Posterior cingulate gyrus (tissue), 11 donors: Measurements from ENCODE around the gene FGD1.
"Not testable (repeated sequence)": the region's sequence is repeated elsewhere in the genome, so short reads cannot be mapped to it uniquely, and the experiment has no call there.

Experiments used
- DNase-seq, 10 donors: peaks; one replicate each; pipeline versions ENCODE4 v3.0.0 to v3.0.0-alpha.2; 2020 to 2021; ENCODE audit warnings: mixed read lengths in 3 of 10
- intact Hi-C: fragments of 100-400 bp; cut with DNase I; formaldehyde crosslinking; loops from one replicate; pipeline ENCODE4 v1.15.1; 2023

Gene FGD1

DNA sequence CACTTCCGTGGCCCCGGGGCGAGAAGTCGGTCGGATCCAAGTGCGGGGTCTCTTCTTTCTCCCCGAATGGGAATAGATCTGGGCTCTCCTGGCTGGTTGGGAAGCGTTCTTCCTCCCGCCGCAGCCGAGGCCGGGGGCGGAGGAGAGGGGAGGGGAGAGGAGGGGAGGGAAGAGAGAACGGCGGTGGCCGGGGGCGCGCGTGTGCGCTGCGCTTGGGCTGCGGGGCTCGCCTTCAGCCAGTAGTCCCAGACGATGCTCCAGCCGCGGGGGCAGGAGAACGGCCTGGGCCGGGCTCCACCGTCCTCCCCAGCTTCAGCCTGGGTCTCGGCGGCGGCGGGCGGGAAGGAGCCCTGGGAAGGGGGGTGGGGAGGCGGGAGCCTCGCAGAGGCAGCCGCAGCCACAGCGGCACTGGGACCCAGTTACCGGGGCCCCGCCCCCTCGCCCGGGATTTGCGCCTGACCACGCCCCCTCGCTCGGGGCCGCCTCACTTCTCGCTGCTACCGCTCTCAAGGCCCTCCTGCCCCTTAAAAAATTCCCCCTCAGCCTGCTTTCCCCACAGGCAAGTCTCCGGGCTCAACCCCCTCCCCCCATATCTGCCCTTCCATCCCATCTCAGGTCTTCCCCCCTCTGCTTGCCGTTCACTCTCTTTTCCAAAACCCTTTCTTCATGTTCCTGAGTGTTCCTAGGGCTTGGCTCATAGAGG, at the start of gene FGD1:
Gene FGD1, minus strand, starts transcription at position 421 of the 703 bp plus-strand sequence. CDS start 802 bp downstream, outside the sequence.
- DNase-seq = peak in 9 of 10 donors; percentile 43 to 93 (median 64)
- intact Hi-C loops = loop anchor here (10.0 kb wide), 1 partner anchor 429 kb away; the partner anchor contains the start of gene TRO

DNA sequence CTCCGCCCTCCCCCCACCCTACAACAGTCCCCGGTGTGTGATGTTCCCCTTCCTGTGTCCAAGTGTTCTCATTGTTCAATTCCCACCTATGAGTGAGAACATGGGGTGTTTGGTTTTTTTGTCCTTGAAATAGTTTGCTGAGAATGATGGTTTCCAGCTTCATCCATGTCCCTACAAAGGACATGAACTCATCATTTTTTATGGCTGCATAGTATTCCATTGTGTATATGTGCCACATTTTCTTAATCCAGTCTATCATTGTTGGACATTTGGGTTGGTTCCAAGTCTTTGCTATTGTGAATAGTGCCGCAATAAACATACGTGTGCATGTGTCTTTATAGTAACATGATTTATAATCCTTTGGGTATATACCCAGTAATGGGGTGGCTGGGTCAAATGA, 46.2 kb upstream of the FGD1 start:
- intact Hi-C loops = not testable (repeated sequence)

DNA sequence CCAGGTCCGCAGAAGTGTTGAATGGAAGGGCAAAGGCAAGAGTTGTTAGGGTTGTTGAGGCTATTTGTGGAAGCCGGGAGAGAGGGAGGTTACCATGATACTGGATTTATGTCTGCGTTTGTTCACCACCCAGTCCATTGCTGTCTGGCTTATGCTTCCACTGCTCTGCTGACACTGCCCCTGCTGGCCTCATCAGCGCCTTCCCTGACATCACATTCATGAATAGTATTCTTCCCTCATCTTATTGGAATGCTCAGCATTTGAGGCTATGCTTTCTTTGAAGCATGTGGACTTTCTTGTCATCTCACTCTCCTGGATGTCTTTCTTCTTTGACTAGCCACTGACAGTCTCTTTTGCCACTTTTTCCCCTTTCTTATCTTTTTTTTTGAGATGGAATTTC, 44.3 kb upstream of the FGD1 start:
- DNase-seq = no peak
- intact Hi-C loops = no loop called here

More for the DNA sequence above, 46.2 kb upstream of the FGD1 start:
- DNase-seq = not testable (repeated sequence)

- intact Hi-C loops = no loop called here
- DNase-seq = no peak
These were observed 38.2 kb upstream of the FGD1 start for GRCh38 chrX:54534271-54534670.

DNA sequence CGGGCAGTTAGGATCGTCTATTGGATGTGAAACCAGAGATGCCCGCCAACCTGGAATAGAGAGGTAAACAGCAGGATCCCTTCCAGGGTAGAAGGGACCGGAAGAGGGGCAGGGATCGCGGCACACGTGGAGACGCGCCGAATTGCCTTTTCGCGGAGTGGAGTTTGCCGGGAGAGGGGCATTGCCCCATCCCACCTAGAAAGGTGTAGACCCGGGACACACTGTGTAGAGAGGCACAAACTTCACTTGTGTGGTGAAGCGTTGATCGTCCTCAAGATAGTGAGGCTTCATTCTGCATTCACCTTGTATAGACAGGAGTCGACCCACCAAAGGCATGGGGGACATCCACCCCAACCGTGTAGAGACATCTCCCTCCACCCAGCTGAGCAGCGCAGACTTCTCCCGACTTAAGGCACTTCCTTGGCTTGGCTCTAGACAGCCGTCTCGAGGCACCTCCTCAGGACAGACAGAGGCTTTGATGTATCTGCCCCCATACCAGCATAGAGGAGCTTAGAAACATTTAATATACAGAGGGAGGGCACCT, 34.4 kb upstream of the FGD1 start:
- no peak for DNase-seq
- intact Hi-C loops = loop anchor here (2.0 kb wide), 1 partner anchor 278 kb away; no protein-coding TSS in a partner anchor

DNA sequence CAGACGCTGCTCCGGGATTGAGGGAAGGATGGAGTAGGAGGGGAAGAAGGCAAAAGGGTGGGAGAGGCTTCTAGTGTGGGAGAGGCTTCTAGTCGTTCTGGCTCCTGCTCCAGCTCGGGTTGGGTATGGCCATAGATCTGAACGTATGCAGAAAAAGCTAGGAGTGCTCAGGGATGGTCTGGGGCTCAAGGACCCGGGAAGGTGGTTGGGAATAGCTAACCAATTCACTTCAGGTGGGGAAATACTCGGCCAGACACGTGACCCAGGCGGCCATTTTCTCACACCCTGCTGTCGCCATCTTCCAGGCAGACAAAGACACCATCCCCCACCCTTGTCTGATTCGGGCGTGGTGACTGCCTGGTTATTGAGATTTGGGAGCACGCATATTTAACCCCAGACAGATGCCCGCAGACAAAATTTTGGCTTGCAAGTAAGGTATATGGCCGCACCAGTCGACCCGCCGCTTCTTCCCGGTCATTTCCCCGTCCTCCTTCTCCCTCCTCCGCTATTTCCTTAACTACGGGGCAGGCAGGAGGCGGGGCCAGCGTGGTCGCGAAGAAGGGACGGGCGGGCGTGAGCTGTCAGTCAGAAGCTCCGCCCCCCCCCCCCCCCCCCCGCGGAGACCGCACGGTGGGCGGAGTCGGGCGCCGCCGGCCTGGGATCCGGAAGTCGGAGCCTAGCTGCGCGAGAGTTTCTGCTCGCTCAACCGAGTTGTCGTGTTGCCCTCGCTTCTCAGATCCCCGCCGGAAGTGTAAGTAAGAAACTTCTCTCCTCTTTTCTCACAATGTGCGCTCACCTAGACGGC, 33.7 kb upstream of the FGD1 start, which contains the start of gene GNL3L:
Gene GNL3L, plus strand, starts transcription at position 668 of the 805 bp plus-strand sequence. CDS start 2,348 bp downstream, outside the sequence.
- DNase-seq = peak; percentile 70 to 98 (median 78)
- intact Hi-C loops = loop anchor here (2.0 kb wide), 1 partner anchor 279 kb away; no protein-coding TSS in a partner anchor

DNA sequence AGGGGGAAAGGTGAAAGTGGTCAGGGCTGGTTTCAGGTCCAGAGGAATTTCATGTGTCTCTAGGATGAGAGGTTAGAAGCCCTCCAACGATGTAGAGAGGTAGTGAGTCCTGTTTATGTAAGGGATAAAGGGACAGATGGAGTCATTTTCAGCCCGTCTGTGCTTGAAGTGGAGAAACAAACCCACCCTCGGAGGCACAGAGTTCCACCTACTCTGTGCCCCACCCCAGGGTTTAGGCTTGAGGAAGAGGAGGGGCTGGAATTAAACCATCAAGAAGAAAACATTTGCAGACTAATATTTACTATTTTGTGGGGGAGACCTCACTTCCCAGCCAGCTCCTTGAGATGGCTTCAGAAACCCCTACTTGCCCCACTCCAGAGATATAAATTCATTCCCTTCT, 33.1 kb upstream of the FGD1 start:
- intact Hi-C loops = no loop called here
- no peak for DNase-seq

- DNase-seq = no peak
- intact Hi-C loops = no loop called here
These were observed 13.4 kb upstream of the FGD1 start for GRCh38 chrX:54509400-54509799.

DNA sequence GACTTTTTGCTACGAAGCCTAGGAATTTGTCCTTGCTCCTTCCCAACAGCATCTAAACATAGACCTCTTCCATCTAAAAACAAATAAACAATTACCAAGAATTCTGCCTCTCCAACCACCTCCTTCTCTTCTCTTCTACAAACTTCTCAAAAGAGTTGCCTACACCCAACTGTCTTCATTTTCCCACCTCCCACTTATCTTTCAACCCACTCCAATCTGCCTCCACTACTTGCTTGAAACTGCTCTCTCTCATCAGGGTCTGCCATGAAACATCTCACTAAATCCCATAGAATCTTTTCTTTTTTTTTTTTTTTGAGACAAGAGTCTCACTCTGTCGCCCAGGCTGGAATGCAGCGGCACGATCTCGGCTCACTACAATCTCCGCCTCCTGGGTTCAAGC, 902 bp upstream of the FGD1 start:
- DNase-seq = peak in 1 of 10 donors; percentile 44
- intact Hi-C loops = loop anchor here (10.0 kb wide), 1 partner anchor 428 kb away; the partner anchor contains the start of gene TRO

DNA sequence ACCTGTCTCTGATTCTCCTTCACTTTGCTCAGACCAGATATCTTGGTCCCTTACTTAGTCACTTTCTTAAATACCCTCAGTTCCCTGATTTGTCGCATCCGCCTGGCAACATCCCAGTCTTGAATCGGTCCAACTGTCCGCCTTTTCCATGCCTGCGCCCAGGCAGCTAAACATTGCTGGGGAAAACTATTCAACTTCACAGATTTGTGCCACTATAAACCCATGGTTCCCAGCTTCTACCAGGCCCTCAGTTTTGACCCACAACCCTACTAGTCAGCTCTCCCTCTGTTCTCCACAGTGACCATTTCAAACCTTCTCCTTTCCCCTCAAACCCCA, 451 bp upstream of the FGD1 start:
- intact Hi-C loops = loop anchor here (10.0 kb wide), 1 partner anchor 428 kb away; the partner anchor contains the start of gene TRO
- peak in 3 of 10 donors; percentile 5 to 87 (median 59) for DNase-seq

GRCh38 chrX:54494989-54495813, 833 bp downstream of the FGD1 start:
- peak in 5 of 10 donors; percentile 7 to 86 (median 25) for DNase-seq
- intact Hi-C loops = loop anchor here (10.0 kb wide), 1 partner anchor 430 kb away; the partner anchor contains the start of gene TRO

GRCh38 chrX:54494166-54494988, 1.7 kb downstream of the FGD1 start:
- DNase-seq = peak in 1 of 10 donors; percentile 6
- intact Hi-C loops = loop anchor here (10.0 kb wide), 1 partner anchor 430 kb away; the partner anchor contains the start of gene TRO

GRCh38 chrX:54492340-54492739, 3.7 kb downstream of the FGD1 start:
- intact Hi-C loops = loop anchor here (10.0 kb wide), 1 partner anchor 432 kb away; the partner anchor contains the start of gene TRO
- DNase-seq = peak in 5 of 10 donors; percentile 13 to 89 (median 80)

DNA sequence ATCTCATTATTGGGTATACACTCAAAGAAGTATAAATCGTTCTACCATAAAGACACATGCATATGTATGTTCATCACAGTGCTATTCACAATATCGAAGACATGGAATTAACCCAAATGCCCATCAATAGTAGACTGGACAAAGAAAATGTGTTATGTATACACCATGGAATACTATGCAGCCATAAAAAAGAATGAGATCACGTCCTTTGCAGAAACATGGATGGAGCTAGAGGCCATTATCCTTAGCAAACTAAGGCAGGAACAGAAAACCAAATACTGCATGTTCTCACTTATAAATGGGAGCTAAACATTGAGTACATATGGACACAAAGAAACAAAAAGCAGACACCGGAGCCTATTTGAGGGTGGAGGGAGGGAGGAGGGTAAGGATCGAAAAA, 6.2 kb downstream of the FGD1 start:
- DNase-seq = not testable (repeated sequence)

DNA sequence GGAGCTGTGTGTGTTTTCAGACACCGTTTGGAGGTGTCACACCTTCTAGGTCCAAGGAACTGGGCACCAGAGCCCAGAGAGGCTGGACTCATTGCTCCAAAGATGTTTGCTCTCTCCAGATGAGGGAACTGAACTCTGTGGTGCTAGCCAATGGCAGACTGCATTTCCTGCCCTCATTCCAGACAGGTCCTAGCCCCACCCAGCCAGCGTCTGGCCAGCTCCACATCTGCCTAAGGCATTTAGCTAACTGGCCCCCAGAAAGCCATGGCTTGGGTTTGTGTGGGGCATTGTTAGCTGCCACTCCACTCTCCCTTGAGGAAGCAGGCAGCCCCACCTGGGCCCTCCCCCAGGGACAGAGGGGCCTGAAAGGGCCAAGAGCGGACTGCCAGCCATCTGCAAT, 11.4 kb downstream of the FGD1 start:
- intact Hi-C loops = no loop called here
- no peak for DNase-seq

More for the DNA sequence above, 6.2 kb downstream of the FGD1 start:
- intact Hi-C loops = loop anchor here (10.0 kb wide), 1 partner anchor 435 kb away; the partner anchor contains the start of gene TRO

DNA sequence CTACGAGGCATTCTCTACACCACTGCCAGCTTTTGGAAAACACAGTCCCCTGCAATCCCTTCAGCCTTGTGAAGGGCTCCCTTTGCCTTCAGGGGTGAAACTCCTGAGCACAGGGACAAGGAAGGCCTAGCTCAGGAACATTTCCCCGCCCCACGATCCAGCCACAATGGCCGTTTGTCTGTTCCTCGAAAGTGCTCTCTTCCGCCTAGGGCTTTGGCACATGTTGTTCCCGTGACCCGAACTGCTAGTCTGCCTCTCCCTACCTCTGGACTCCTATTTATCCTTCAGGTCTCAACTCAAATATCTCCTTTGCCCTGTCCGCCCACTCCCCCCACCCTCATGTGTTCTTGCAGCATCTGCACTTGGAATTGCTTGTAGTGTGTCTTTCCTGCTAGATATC, 12.1 kb downstream of the FGD1 start:
- DNase-seq = peak in 1 of 10 donors; percentile 11
- intact Hi-C loops = no loop called here

DNA sequence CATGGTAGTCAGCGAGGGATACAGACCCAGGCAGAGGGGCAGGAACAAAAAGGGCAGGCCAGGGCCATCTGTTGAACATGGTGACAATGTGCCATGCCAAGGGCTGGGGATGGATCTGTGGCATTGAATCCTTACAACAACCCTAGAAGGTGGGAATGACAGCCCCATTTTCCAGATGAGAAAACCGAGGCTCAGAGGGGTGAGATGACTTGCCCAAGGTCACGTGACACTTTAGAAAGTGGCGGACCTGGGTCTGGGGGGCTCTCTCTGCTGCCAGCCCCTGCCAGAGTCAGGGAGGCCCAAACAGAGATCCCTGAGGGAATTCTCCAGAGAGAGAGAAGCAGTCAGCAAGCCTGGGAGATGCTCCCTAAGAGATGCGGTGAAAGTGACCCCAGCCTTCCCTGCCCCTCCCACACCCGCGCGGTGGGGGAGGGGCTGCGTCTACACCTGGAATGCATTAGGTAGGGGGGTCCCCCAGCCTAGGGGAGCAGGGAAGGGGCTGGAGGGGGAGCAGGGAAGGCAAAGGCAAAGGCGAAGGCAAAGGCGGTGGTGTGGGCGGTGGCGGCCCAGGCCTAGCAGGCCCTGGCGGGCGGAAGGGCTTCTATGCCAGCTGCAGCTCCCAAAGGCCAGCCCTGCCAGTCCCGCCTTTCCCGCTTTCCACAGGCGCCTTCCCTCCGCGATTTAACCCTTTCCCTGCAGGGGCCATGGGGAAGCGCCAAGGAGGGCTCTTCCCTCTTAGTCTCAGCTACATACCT, 13.0 kb downstream of the FGD1 start:
- no peak for DNase-seq
- intact Hi-C loops = no loop called here
